Measurements from ENCODE around the gene PLCXD1.

DNA sequence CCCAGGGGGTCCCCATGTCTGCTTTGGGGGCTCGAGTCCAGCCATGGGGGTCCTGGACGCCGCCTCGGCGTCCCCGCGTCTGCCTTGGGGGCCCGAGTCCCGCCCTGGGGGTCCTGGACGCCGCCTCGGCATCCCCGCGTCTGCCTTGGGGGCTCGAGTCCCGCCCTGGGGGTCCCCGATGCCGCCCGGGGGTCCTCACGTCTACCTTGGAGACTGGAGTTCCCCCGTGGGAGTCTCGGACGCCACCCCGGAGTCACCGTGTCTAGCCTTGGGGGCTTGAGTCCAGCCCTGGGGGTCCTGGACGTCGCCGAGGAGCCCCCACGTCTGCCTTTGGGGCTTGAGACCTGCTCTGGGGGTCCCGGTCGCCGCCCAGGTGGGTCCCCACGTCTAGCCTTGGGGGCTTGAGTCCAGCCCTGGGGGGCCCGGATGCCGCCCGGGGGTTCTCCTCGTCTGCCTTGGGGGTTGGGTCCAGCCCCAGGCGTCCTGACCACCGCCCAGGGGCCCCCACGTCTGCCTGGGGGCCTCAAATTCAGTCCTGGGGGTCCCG, 38.5 kb downstream of the PLCXD1 start:
- TF ChIP-seq, protein P1, sequence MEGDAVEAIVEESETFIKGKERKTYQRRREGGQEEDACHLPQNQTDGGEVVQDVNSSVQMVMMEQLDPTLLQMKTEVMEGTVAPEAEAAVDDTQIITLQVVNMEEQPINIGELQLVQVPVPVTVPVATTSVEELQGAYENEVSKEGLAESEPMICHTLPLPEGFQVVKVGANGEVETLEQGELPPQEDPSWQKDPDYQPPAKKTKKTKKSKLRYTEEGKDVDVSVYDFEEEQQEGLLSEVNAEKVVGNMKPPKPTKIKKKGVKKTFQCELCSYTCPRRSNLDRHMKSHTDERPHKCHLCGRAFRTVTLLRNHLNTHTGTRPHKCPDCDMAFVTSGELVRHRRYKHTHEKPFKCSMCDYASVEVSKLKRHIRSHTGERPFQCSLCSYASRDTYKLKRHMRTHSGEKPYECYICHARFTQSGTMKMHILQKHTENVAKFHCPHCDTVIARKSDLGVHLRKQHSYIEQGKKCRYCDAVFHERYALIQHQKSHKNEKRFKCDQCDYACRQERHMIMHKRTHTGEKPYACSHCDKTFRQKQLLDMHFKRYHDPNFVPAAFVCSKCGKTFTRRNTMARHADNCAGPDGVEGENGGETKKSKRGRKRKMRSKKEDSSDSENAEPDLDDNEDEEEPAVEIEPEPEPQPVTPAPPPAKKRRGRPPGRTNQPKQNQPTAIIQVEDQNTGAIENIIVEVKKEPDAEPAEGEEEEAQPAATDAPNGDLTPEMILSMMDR (IDR thresholded peaks at IDR 0.05; ENCODE audit: insufficient read depth, low read length), result no peak
- no peak for TF ChIP-seq POLR2AphosphoS5 (IDR thresholded peaks at IDR 0.05; ENCODE audit: low read depth)
- no peak for TF ChIP-seq GABPA (IDR thresholded peaks at IDR 0.05; ENCODE audit: low read depth)
- TF ChIP-seq, protein P2, sequence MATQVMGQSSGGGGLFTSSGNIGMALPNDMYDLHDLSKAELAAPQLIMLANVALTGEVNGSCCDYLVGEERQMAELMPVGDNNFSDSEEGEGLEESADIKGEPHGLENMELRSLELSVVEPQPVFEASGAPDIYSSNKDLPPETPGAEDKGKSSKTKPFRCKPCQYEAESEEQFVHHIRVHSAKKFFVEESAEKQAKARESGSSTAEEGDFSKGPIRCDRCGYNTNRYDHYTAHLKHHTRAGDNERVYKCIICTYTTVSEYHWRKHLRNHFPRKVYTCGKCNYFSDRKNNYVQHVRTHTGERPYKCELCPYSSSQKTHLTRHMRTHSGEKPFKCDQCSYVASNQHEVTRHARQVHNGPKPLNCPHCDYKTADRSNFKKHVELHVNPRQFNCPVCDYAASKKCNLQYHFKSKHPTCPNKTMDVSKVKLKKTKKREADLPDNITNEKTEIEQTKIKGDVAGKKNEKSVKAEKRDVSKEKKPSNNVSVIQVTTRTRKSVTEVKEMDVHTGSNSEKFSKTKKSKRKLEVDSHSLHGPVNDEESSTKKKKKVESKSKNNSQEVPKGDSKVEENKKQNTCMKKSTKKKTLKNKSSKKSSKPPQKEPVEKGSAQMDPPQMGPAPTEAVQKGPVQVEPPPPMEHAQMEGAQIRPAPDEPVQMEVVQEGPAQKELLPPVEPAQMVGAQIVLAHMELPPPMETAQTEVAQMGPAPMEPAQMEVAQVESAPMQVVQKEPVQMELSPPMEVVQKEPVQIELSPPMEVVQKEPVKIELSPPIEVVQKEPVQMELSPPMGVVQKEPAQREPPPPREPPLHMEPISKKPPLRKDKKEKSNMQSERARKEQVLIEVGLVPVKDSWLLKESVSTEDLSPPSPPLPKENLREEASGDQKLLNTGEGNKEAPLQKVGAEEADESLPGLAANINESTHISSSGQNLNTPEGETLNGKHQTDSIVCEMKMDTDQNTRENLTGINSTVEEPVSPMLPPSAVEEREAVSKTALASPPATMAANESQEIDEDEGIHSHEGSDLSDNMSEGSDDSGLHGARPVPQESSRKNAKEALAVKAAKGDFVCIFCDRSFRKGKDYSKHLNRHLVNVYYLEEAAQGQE (IDR thresholded peaks at IDR 0.05; ENCODE audit: insufficient replicate concordance, low read depth), result no peak
- TF ChIP-seq SPI1 (IDR thresholded peaks at IDR 0.05; ENCODE audit: borderline replicate concordance, low read depth), result no peak

Data from HL-60 (cell line).